ENCODE measurements around the gene UBE2D1.

Gene UBE2D1

DNA sequence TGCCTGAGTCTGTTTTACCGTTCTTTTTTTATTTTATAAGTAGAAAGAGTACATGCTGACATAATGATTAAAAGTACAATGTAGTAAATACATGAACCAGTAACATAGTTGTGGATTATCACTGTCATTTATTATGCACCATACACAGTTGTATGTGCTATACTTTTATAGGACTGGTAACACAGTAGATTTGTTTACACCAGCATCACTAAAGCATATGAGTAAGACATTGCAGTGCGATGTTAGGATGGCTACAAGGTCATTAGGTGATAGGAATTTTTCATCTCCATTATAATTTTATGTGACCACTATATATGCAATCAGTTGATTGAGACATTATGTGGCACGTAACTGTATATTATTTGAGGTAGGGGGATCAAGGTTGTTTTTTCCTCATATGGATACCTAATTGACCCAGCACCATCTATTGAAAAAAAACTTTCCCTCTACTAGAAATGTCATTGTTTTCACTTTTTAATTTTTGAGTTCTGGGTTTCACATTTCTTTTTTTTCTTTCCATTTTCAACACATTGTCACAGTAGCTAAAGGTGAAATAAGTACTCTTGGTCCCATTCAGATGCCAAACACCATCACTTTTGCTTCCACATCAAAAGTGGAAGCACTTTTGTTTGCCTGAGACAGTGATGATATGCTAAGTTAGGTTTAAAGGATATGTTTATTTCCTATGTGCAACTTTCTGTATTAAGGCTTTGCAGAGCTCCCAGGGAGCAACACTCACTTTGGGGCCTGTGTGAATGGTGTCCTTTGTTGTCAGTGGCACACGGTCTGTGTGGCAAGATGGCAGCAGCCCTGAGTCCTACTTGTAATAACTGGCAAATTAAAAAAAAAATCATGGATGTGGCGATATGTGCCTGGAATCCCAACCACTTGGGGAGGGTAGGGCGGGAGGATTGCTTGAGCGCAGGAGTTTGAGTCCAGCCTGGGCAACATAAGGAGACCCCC, 17.1 kb downstream of the UBE2D1 start:
- H3K27ac ChIP-seq: no peak overlapping the region
- TF ChIP-seq, protein P1, sequence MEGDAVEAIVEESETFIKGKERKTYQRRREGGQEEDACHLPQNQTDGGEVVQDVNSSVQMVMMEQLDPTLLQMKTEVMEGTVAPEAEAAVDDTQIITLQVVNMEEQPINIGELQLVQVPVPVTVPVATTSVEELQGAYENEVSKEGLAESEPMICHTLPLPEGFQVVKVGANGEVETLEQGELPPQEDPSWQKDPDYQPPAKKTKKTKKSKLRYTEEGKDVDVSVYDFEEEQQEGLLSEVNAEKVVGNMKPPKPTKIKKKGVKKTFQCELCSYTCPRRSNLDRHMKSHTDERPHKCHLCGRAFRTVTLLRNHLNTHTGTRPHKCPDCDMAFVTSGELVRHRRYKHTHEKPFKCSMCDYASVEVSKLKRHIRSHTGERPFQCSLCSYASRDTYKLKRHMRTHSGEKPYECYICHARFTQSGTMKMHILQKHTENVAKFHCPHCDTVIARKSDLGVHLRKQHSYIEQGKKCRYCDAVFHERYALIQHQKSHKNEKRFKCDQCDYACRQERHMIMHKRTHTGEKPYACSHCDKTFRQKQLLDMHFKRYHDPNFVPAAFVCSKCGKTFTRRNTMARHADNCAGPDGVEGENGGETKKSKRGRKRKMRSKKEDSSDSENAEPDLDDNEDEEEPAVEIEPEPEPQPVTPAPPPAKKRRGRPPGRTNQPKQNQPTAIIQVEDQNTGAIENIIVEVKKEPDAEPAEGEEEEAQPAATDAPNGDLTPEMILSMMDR (conservative IDR thresholded peaks at IDR 0.05): no peak

- peak overlapping the region; percentile 35 for H3K27ac ChIP-seq
- TF ChIP-seq, protein P1 (conservative IDR thresholded peaks at IDR 0.05): no peak
Observed at GRCh38 chr10:58352956-58353610, 18.3 kb downstream of the UBE2D1 start.

- TF ChIP-seq, protein P1 (conservative IDR thresholded peaks at IDR 0.05): no peak
- H3K27ac ChIP-seq: no peak overlapping the region
Observed at GRCh38 chr10:58356756-58357155, 21.9 kb downstream of the UBE2D1 start.

- TF ChIP-seq, protein P1 (conservative IDR thresholded peaks at IDR 0.05): no peak
- H3K27ac ChIP-seq: no peak overlapping the region
Observed at GRCh38 chr10:58358314-58358933, 23.6 kb downstream of the UBE2D1 start.

DNA sequence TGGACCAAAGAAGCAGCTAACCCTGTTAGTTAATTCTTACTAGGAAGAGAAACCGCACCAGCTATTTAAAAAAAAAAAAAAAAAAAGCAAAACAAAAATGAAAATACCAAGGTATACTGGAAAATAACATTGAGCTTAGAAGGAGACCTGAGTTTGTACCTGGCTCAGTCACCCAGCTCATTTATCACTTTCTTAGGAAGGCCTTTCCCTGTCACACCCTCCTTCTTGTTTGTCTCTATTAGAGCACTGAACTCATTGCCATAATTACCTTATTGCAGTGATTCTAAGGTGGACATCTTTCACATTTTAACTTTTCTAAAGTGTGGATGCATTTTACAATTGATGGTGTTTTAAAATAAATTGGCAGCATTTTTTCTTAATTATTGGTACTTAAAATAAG, 24.1 kb downstream of the UBE2D1 start:
- TF ChIP-seq, protein P1 (conservative IDR thresholded peaks at IDR 0.05): no peak
- H3K27ac ChIP-seq: no peak overlapping the region

DNA sequence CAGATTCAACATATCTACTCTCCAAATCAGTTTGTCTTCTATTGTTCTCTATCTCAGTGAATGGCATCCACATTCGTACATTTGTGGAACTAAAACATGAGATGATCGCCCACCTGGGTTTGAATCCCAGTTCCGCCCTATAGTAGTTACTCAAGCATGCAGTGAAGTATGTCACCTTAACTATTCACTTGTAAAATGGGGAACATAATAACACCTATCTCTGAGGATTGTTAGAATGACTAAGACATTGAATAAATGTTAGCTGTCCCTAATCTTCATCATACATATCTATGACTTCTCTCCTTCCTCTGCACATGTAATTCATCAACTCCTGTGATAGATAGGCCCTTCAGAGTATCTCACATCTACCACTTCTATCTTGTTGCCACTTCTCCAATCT, 24.7 kb downstream of the UBE2D1 start:
- H3K27ac ChIP-seq: no peak overlapping the region
- TF ChIP-seq, protein P1 (conservative IDR thresholded peaks at IDR 0.05): no peak

- TF ChIP-seq, protein P1 (conservative IDR thresholded peaks at IDR 0.05): no peak
- H3K27ac ChIP-seq: no peak overlapping the region
Observed at GRCh38 chr10:58360412-58361004, 25.7 kb downstream of the UBE2D1 start.
